HCT116 (cell line): ENCODE results near the gene BEND6. TPM values are rescaled to one million over a fixed set of nuclear protein-coding genes. Genes with fewer than 3 reads are reported as not detected.

Experiments used
- ATAC-seq: fragments of 200-7000 bp; cut with Tn5 transposase; 2 replicates; pipeline ENCODE4 v1.9.1; 2020; ENCODE audit warnings: mild to moderate bottlenecking, moderate library complexity
- BruUV-seq: library from RNA; stranded (reverse); fragments of 400-500 nt; replicated peaks from 2 replicates; lab custom pipeline; 2021; lab: Mats Ljungman, UMichigan
- CTCF ChIA-PET: fragments of 300-600 bp; sonication (Branson Sonifier 250); formaldehyde crosslinking; loops from one replicate; lab custom pipeline; 2021; ENCODE audit warnings: antibody characterized with exemption; lab: Charles Lee
- POLR2A ChIA-PET: fragments of 300-600, 350-600 bp; sonication (Branson Sonifier 250); formaldehyde crosslinking; loops from one replicate; lab custom pipeline; 2021; ENCODE audit warnings: antibody characterized with exemption; lab: Charles Lee
- RAD21 ChIA-PET, 2 experiments: fragments of 300-600 bp; sonication (Branson Sonifier 250); formaldehyde crosslinking; loops; one replicate each; lab custom pipeline; 2023; ENCODE audit warnings: low total read pairs in 2 of 2; ENCODE audit not compliant: uncharacterized antibody in 2 of 2, unreplicated experiment in 2 of 2, low non-redundant PET in 1 of 2; lab: Charles Lee
- DNase-seq: peaks from one replicate; pipeline ENCODE4 v3.0.0-alpha.2; 2010; ENCODE audit warnings: low read depth, low spot score
- H2AFZ ChIP-seq: fragments of 200-600 bp; shearing (Covaris generic), sonication (generic); 2 replicates; pipeline ENCODE4 v1.6.1; 2017; ENCODE audit warnings: low read depth, mixed run types, mixed read lengths, antibody characterized with exemption, low read length; ENCODE audit not compliant: poor library complexity, severe bottlenecking
- H3K27ac ChIP-seq: 2 replicates; pipeline ENCODE4 v1.5.1; 2012; ENCODE audit warnings: low read depth, low read length
- H3K27me3 ChIP-seq: fragments of 200-600 bp; sonication (generic); 2 replicates; pipeline ENCODE4 v1.6.1; 2016; ENCODE audit warnings: mixed run types, low read length, mixed read lengths; ENCODE audit not compliant: insufficient read depth
- H3K36me3 ChIP-seq, 2 experiments: fragments of 200-500 bp in 1 of 2; fragments of 200-600 bp in 1 of 2; sonication (Bioruptor generic) in 1 of 2; sonication (generic) in 1 of 2; 2 replicates each; pipeline versions ENCODE4 v1.5.1 to v1.6.1; 2014 to 2016; ENCODE audit warnings: low read length in 2 of 2, inconsistent platforms in 1 of 2, mixed read lengths in 1 of 2, mixed run types in 1 of 2; ENCODE audit not compliant: insufficient read depth in 2 of 2, control insufficient read depth in 1 of 2
- H3K4me1 ChIP-seq, 2 experiments: fragments of 200-600 bp in 1 of 2; sonication (generic) in 1 of 2; 2 replicates each; pipeline versions ENCODE4 v1.5.1 to v1.6.1; 2012 to 2017; ENCODE audit warnings: low read length in 2 of 2, inconsistent platforms in 1 of 2, mild to moderate bottlenecking in 1 of 2, mixed read lengths in 1 of 2, mixed run types in 1 of 2, moderate library complexity in 1 of 2; ENCODE audit not compliant: insufficient read depth in 2 of 2, control insufficient read depth in 1 of 2
- H3K4me2 ChIP-seq: fragments of 200-600 bp; sonication (generic); 2 replicates; pipeline ENCODE4 v1.6.1; 2017; ENCODE audit warnings: mixed run types, low read length, mixed read lengths
- H3K4me3 ChIP-seq, 2 experiments: fragments of 200-600 bp in 1 of 2; sonication (generic) in 1 of 2; replicated peaks in 1 of 2; 2 replicates each; pipeline ENCODE4 v1.5.1; 2011 to 2016; ENCODE audit warnings: low read length in 2 of 2, control low read depth in 1 of 2, low read depth in 1 of 2, mild to moderate bottlenecking in 1 of 2, mixed read lengths in 1 of 2, mixed run types in 1 of 2
- H3K79me2 ChIP-seq: fragments of 200-600 bp; sonication (generic); 2 replicates; pipeline ENCODE4 v1.6.1; 2017; ENCODE audit warnings: mild to moderate bottlenecking, mixed run types, low read length, moderate library complexity, mixed read lengths; ENCODE audit not compliant: insufficient read depth
- H3K9ac ChIP-seq: fragments of 200-600 bp; sonication (generic); 2 replicates; pipeline ENCODE4 v1.6.1; 2016; ENCODE audit warnings: low read length, mixed read lengths
- H3K9me2 ChIP-seq: fragments of 200-600 bp; sonication (generic), shearing (Covaris generic); 2 replicates; pipeline ENCODE4 v1.6.1; 2017; ENCODE audit warnings: mixed run types, mild to moderate bottlenecking, moderate library complexity; ENCODE audit not compliant: insufficient read depth
- H3K9me3 ChIP-seq, 2 experiments: fragments of 200-500 bp in 1 of 2; fragments of 200-600 bp in 1 of 2; sonication (Bioruptor generic) in 1 of 2; sonication (generic) in 1 of 2; 2 replicates each; pipeline ENCODE4 v1.6.1; 2014 to 2017; ENCODE audit warnings: low read length in 2 of 2, mixed read lengths in 2 of 2, inconsistent platforms in 1 of 2, low read depth in 1 of 2, mild to moderate bottlenecking in 1 of 2, mixed run types in 1 of 2, moderate library complexity in 1 of 2; ENCODE audit not compliant: control insufficient read depth in 1 of 2, insufficient read depth in 1 of 2
- H4K20me1 ChIP-seq: fragments of 200-600 bp; sonication (generic), shearing (Covaris generic); 2 replicates; pipeline ENCODE4 v1.6.1; 2017; ENCODE audit warnings: mixed run types, mild to moderate bottlenecking, moderate library complexity; ENCODE audit not compliant: insufficient read depth
- POLR2AphosphoS5 ChIP-seq: IDR thresholded peaks from 2 replicates; pipeline ENCODE4 v1.6.1; 2011; ENCODE audit warnings: mild to moderate bottlenecking, low read depth, low read length, moderate library complexity
- SRF ChIP-seq: IDR thresholded peaks from 2 replicates; pipeline ENCODE4 v1.6.1; 2012; ENCODE audit warnings: low read depth
- intact Hi-C: fragments of 100-400 bp; cut with micrococcal nuclease; formaldehyde crosslinking; loops from 2 replicates; pipeline ENCODE4 v1.10.0; 2022
- total RNA-seq: library from RNA; stranded (reverse); gene quantifications from one replicate; pipeline ENCODE4 v1.2.1, GENCODE V29; 2021; ENCODE audit not compliant: unreplicated experiment
- TF ChIP-seq, protein P1 (sequence below): IDR thresholded peaks from 2 replicates; pipeline ENCODE4 v1.6.1; 2012
- TF ChIP-seq, protein P2 (sequence below), 3 experiments: fragments of 200-600 bp in 1 of 3; sonication (generic) in 1 of 3; IDR thresholded peaks in 2 of 3; conservative IDR thresholded peaks in 1 of 3; 2 replicates each; pipeline ENCODE4 v1.5.1; 2012 to 2017; ENCODE audit warnings: low read depth in 2 of 3, low read length in 2 of 3, antibody characterized with exemption in 1 of 3, borderline replicate concordance in 1 of 3, control low read depth in 1 of 3, mild to moderate bottlenecking in 1 of 3, mixed read lengths in 1 of 3, mixed run types in 1 of 3, moderate library complexity in 1 of 3; ENCODE audit not compliant: insufficient read depth in 1 of 3
- TF ChIP-seq, protein P3 (sequence below): IDR thresholded peaks from 2 replicates; pipeline ENCODE4 v1.6.1; 2012; ENCODE audit warnings: low read depth

BEND6 gene
- total RNA-seq, 1 experiment from 2014 or later = 4.0 TPM

DNA sequence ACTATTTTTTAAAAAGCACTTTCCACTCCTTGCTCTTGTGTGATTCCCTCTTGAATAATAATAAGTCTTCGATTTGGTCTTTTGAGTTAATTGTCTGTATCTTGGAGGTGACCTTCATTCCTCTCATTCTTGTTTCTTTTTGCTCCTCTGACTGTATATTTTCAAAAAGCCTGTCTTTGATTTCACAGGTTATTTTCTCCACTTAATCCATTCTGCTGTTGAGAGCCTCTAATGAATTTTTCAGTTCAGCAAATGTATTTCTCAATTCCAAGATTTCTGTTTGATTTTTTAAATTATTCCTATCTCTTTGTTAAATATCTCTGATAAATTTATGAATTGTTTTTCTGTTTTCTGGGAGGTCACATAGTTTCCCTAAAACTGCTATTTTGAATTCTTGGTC, 69.9 kb downstream of the BEND6 start:
- no peak overlapping the region for H3K4me2 ChIP-seq
- H3K27ac ChIP-seq = no peak overlapping the region
- no peaks in the 10 kb centered on the region for H3K36me3 ChIP-seq
- H4K20me1 ChIP-seq = no peaks in the 10 kb centered on the region
- no peak for ATAC-seq
- no peaks in the 10 kb centered on the region for H3K27me3 ChIP-seq
- CTCF ChIA-PET = interaction anchor here (1.3 kb wide), 1 partner anchor 34 kb away, joined by 3 read pairs; no protein-coding TSS in a partner anchor
- H3K4me3 ChIP-seq = no peak overlapping the region
- peaks cover 5 to 10% of the 10 kb centered on the region in 2 experiments for H3K4me1 ChIP-seq
- H3K79me2 ChIP-seq = no peaks in the 10 kb centered on the region
- POLR2A ChIA-PET = no interaction called here
- no TSS peak for BruUV-seq
- RAD21 ChIA-PET = no interaction called here
- H2AFZ ChIP-seq = no peak overlapping the region
- peaks cover 0 to 6% of the 10 kb centered on the region in 2 experiments; a peak in 1 of 4 replicates for H3K9me3 ChIP-seq
- DNase-seq = no peak
- no peak overlapping the region for H3K9ac ChIP-seq
- no peaks in the 10 kb centered on the region for H3K9me2 ChIP-seq
- TF ChIP-seq, protein P1, sequence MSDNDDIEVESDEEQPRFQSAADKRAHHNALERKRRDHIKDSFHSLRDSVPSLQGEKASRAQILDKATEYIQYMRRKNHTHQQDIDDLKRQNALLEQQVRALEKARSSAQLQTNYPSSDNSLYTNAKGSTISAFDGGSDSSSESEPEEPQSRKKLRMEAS = no peak
- TF ChIP-seq, protein P2, sequence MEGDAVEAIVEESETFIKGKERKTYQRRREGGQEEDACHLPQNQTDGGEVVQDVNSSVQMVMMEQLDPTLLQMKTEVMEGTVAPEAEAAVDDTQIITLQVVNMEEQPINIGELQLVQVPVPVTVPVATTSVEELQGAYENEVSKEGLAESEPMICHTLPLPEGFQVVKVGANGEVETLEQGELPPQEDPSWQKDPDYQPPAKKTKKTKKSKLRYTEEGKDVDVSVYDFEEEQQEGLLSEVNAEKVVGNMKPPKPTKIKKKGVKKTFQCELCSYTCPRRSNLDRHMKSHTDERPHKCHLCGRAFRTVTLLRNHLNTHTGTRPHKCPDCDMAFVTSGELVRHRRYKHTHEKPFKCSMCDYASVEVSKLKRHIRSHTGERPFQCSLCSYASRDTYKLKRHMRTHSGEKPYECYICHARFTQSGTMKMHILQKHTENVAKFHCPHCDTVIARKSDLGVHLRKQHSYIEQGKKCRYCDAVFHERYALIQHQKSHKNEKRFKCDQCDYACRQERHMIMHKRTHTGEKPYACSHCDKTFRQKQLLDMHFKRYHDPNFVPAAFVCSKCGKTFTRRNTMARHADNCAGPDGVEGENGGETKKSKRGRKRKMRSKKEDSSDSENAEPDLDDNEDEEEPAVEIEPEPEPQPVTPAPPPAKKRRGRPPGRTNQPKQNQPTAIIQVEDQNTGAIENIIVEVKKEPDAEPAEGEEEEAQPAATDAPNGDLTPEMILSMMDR (IDR thresholded peaks at IDR 0.05 in 2 of 3, conservative IDR thresholded peaks at IDR 0.05 in 1 of 3; ENCODE audit: borderline replicate concordance in 1 of 3, insufficient read depth in 1 of 3, low read depth in 2 of 3, low read length in 2 of 3) = no peak
- no peak for TF ChIP-seq SRF
- TF ChIP-seq, protein P3, sequence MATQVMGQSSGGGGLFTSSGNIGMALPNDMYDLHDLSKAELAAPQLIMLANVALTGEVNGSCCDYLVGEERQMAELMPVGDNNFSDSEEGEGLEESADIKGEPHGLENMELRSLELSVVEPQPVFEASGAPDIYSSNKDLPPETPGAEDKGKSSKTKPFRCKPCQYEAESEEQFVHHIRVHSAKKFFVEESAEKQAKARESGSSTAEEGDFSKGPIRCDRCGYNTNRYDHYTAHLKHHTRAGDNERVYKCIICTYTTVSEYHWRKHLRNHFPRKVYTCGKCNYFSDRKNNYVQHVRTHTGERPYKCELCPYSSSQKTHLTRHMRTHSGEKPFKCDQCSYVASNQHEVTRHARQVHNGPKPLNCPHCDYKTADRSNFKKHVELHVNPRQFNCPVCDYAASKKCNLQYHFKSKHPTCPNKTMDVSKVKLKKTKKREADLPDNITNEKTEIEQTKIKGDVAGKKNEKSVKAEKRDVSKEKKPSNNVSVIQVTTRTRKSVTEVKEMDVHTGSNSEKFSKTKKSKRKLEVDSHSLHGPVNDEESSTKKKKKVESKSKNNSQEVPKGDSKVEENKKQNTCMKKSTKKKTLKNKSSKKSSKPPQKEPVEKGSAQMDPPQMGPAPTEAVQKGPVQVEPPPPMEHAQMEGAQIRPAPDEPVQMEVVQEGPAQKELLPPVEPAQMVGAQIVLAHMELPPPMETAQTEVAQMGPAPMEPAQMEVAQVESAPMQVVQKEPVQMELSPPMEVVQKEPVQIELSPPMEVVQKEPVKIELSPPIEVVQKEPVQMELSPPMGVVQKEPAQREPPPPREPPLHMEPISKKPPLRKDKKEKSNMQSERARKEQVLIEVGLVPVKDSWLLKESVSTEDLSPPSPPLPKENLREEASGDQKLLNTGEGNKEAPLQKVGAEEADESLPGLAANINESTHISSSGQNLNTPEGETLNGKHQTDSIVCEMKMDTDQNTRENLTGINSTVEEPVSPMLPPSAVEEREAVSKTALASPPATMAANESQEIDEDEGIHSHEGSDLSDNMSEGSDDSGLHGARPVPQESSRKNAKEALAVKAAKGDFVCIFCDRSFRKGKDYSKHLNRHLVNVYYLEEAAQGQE = no peak
- no peak for TF ChIP-seq POLR2AphosphoS5
- intact Hi-C loops = loop anchor here (10.0 kb wide), 1 partner anchor 290 kb away; the partner anchor contains the start of gene PRIM2
